ENCODE measurements around the gene GRB14. TPM values are rescaled to one million over a fixed set of nuclear protein-coding genes. Genes with fewer than 3 reads are reported as not detected.
A peak's percentile ranks its signal among the peaks of the same experiment; 100 is the strongest.
"Not testable (repeated sequence)": the region's sequence is repeated elsewhere in the genome, so short reads cannot be mapped to it uniquely, and the experiment has no call there.

GRB14 gene
- total RNA-seq, 1 donor from 2014 or later: 8.9 TPM

DNA sequence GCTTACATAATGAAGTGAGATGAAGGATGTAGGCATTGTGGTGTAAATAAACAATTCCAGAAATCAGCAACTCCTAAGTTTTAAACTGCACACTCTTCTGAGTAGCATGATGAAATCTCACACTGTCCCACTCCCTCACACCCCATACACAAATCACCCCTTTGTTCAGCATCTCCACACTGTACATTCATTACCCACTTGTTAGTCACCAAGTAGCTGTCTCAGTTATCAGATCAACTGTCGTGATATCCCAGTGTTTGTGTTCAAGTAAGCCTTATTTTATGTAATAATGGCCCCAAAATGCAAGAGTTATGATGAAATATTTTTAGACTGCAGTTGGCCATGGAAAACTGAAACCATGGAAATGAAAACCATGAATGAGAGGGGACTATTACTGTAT is 135.7 kb downstream of the GRB14 start:
- Histone ChIP-seq H3K27ac (no peak overlapping the region), H3K4me3 (no peak overlapping the region), H3K27me3 (no peaks in the 10 kb centered on the region), H3K36me3 (no peaks in the 10 kb centered on the region), H3K9me3 (no peaks in the 10 kb centered on the region), H3K4me1 (no peaks in the 10 kb centered on the region)
- ATAC-seq (no peak), DNase-seq (no peak)
- intact Hi-C loops (cut with DNase I): no loop called here
- TF ChIP-seq, protein P1, sequence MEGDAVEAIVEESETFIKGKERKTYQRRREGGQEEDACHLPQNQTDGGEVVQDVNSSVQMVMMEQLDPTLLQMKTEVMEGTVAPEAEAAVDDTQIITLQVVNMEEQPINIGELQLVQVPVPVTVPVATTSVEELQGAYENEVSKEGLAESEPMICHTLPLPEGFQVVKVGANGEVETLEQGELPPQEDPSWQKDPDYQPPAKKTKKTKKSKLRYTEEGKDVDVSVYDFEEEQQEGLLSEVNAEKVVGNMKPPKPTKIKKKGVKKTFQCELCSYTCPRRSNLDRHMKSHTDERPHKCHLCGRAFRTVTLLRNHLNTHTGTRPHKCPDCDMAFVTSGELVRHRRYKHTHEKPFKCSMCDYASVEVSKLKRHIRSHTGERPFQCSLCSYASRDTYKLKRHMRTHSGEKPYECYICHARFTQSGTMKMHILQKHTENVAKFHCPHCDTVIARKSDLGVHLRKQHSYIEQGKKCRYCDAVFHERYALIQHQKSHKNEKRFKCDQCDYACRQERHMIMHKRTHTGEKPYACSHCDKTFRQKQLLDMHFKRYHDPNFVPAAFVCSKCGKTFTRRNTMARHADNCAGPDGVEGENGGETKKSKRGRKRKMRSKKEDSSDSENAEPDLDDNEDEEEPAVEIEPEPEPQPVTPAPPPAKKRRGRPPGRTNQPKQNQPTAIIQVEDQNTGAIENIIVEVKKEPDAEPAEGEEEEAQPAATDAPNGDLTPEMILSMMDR (IDR thresholded peaks at IDR 0.05): no peak

DNA sequence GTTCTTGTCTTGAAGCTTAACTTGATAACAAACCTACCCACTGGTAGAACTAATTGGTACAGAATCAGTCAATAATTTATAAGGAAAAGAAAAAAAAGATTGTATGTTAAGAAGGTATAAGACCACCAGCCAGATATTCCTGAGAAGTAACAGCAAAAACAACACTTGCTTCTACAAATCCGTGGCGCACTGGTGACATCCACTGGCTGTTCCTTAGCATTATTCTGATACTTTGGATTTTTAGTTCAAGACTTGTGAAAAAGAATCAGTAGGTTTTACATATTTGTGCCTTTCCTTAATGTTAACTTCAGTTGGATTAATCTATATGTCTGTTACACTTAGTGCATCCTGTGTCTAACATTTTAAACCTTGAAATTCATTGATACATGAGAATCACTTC is 141.8 kb downstream of the GRB14 start:
- no peak for DNase-seq
- intact Hi-C loops (cut with DNase I): no loop called here
- TF ChIP-seq, protein P1 (IDR thresholded peaks at IDR 0.05): peak; percentile 39
- no peak for ATAC-seq
- Histone ChIP-seq H3K4me3 (no peak overlapping the region), H3K27me3 (no peaks in the 10 kb centered on the region), H3K36me3 (no peaks in the 10 kb centered on the region), H3K27ac (no peak overlapping the region), H3K4me1 (no peaks in the 10 kb centered on the region), H3K9me3 (no peaks in the 10 kb centered on the region)

DNA sequence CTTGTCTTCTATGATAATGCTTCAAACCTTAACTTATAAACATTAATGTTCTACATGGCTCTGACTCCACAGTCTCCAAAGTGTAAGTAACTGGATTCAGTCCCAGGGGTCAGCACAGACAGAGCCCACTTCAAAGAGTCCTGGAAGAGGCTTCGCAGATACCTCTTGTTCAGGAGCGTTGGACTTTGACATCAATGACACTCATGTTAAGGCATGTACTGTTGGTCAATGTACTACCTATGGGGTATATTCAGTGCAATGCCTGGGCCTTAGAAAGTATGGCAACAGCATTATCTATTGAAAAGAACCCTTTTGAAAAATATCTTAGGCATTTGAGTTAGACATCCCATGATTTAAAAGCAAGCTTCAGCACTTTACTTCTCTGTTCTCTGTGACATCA is 143.1 kb downstream of the GRB14 start:
- intact Hi-C loops (cut with DNase I): no loop called here
- Histone ChIP-seq H3K27me3 (no peaks in the 10 kb centered on the region), H3K36me3 (no peaks in the 10 kb centered on the region), H3K4me1 (no peaks in the 10 kb centered on the region), H3K27ac (no peak overlapping the region), H3K9me3 (no peaks in the 10 kb centered on the region), H3K4me3 (no peak overlapping the region)
- ATAC-seq: no peak
- TF ChIP-seq, protein P1 (IDR thresholded peaks at IDR 0.05): no peak
- DNase-seq: no peak

DNA sequence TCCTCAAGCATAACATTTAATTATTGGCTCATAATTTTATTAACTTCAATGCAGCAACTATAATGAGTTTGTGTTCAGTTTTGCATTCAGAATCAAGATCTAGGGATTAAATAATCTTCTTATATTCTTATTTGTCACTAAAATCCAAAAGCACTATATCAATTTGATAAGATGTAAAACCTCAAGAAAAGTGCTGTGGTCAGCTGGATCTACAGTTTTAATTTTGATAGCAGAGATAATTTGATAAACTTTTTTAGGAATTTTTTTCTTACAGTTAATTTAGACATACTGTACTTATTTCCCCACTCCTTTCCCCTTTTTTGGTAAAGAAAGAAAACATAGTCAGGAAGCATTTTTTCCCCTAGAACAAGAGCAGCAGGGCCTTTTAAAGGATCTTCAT is 146.4 kb downstream of the GRB14 start:
- no peaks in the 10 kb centered on the region for H3K27me3 ChIP-seq
- no peaks in the 10 kb centered on the region for H3K9me3 ChIP-seq
- no peaks in the 10 kb centered on the region for H3K36me3 ChIP-seq
- TF ChIP-seq, protein P1 (IDR thresholded peaks at IDR 0.05): no peak
- ATAC-seq (no peak), DNase-seq (no peak)
- H3K27ac ChIP-seq: no peak overlapping the region
- intact Hi-C loops (cut with DNase I): no loop called here
- H3K4me3 ChIP-seq: no peak overlapping the region
- H3K4me1 ChIP-seq: no peaks in the 10 kb centered on the region

DNA sequence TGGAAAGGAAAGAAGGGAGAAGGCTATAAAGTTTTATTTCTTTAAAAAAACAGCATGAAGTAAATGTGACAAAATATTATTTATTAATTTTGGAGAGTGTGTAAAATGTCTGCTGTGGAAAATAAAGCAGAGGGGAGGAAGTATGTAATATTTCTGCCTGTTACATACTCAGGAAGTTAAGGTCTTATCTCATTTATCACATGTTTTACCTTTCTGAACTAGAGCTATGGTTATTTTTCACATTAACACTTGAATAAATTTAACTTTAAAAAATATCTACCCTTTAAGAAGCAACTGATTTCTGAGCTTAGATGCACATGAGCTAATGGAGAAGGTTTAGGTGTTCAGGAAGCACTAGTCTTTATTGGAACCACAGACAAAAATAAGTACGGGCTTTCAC is 148.3 kb downstream of the GRB14 start:
- no peak for ATAC-seq
- DNase-seq: no peak

DNA sequence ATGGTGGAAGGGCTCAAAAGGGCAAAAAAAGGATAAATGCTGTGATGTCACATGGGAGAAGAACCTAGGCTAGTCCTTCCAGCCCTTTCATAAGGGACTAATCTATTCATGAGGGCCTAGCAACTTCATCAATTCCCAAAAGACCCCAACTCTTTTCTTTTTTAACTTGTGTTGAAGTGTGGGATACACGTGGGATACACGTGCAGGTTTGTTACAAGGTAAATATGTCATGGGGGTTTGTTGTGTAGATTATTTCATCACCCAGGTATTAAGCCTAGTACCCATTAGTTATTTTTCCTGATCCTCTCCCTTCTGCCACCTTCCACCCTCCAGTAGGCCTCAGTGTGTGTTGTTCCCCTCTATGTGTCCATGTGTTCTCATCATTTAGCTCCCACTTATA is 156.2 kb downstream of the GRB14 start:
- H3K27ac ChIP-seq; H3K27me3 ChIP-seq; ATAC-seq; H3K4me1 ChIP-seq; H3K4me3 ChIP-seq; intact Hi-C loops (cut with DNase I); H3K36me3 ChIP-seq; H3K9me3 ChIP-seq; DNase-seq: not testable (repeated sequence)

More for the DNA sequence above, 148.3 kb downstream of the GRB14 start:
- Histone ChIP-seq H3K4me1 (no peaks in the 10 kb centered on the region), H3K9me3 (no peaks in the 10 kb centered on the region), H3K27me3 (no peaks in the 10 kb centered on the region), H3K4me3 (no peak overlapping the region), H3K27ac (no peak overlapping the region), H3K36me3 (no peaks in the 10 kb centered on the region)
- TF ChIP-seq, protein P1 (IDR thresholded peaks at IDR 0.05): no peak
- intact Hi-C loops (cut with DNase I): no loop called here

All from upper lobe of right lung (tissue), 1 donor.